Psoas muscle (tissue), 8 donors: ENCODE data around the gene HFM1. TPM values are rescaled to one million over a fixed set of nuclear protein-coding genes. Genes with fewer than 3 reads are reported as not detected.

Experiments
- ATAC-seq, 4 donors: fragments of 200-7000 bp; cut with Tn5 transposase; one replicate each; pipeline ENCODE4 v1.9.1; 2020; ENCODE audit warnings: moderate library complexity in 3 of 4, mild to moderate bottlenecking in 2 of 4
- DNase-seq, 2 donors: peaks; one replicate each; pipeline ENCODE4 v3.0.0-alpha.2; 2020
- H3K27ac ChIP-seq: fragments of 200-600 bp; one replicate; pipeline ENCODE4 v1.8.0; 2022
- H3K27me3 ChIP-seq, 3 donors: fragments of 200-600 bp in 1 of 3; one replicate each; pipeline versions ENCODE4 v1.6.1 to v1.8.0; 2013 to 2022; ENCODE audit warnings: low read length in 2 of 3, mild to moderate bottlenecking in 2 of 3, moderate library complexity in 1 of 3; ENCODE audit not compliant: insufficient read depth in 3 of 3
- H3K36me3 ChIP-seq, 2 donors: fragments of 200-600 bp in 1 of 2; one replicate each; pipeline versions ENCODE4 v1.6.1 to v1.8.0; 2013 to 2022; ENCODE audit warnings: low read depth in 1 of 2, mild to moderate bottlenecking in 1 of 2, moderate library complexity in 1 of 2; ENCODE audit not compliant: insufficient read depth in 1 of 2
- H3K4me1 ChIP-seq: fragments of 200-600 bp; one replicate; pipeline ENCODE4 v1.8.0; 2022
- H3K4me3 ChIP-seq: fragments of 200-600 bp; one replicate; pipeline ENCODE4 v1.8.0; 2022; ENCODE audit warnings: mild to moderate bottlenecking
- H3K9me3 ChIP-seq: fragments of 200-600 bp; one replicate; pipeline ENCODE4 v1.8.0; 2022
- CTCF ChIP-seq: fragments of 200-600 bp; IDR thresholded peaks from one replicate; pipeline ENCODE4 v1.8.0; 2022; ENCODE audit warnings: antibody characterized with exemption
- WGBS, 3 donors: extraction: QIAGEN DNeasy Blood & Tissue Kit; methylation state at CpG; one replicate each; pipeline versions ENCODE4 v1.1.6 to v1.1.7; 2013; 5-methylcytosine and 5-hydroxymethylcytosine counted together
- intact Hi-C, 2 donors: fragments of 100-400 bp; cut with DNase I; formaldehyde crosslinking; loops; one replicate each; pipeline versions ENCODE4 v1.11.0 to v1.14.2; 2022
- polyA plus RNA-seq, 3 donors: library from polyadenylated mRNA; stranded (reverse); fragments of 200-250 nt; gene quantifications; one replicate each; pipeline ENCODE4 v1.2.3, GENCODE V29; 2013
- total RNA-seq, 4 donors: library from RNA; stranded (reverse); fragmentation: NEBNext Ultra II Directional in 2 of 4; extraction: Animal tissue kit (Norgen Biotek cat#: 25700) in 2 of 4; gene quantifications; one replicate each; pipeline versions ENCODE4 v1.2.1 to v1.2.4, GENCODE V29; 2021 to 2023
- donor health status: healthy with polysubstance abuse.
- donor health status: DM: no; HTN: no; CAD: no; lungs with moderate emphysema.
- donor health status: Bipolar disorder and iron deficiency.
- donor health status: healthy.
- donor health status: DM: yes; HTN: yes; CAD: no.
- donor health status: DM: no; HTN: no; CAD: no.
- donor health status: DM: no; HTN: no; CAD: no.
- donor health status: DM: yes; HTN: yes; CAD: no.

The HFM1 gene
- total and polyA plus RNA-seq, 7 donors: 0.08 to 3.1 (median 1.3) TPM

GRCh38 chr1:91345395-91346005, 59.1 kb downstream of the HFM1 start:
- 56 to 64% (median 58%) methylated on average over 4 of the region's 4 CpGs for WGBS, 3 donors
- DNase-seq (no peak), ATAC-seq (no peak)
- Histone ChIP-seq H3K4me1 (no peaks in the 10 kb centered on the region), H3K4me3 (no peak overlapping the region), H3K36me3 (peaks cover 0 to 1% of the 10 kb centered on the region in 2 donors), H3K27me3 (no peaks in the 10 kb centered on the region), H3K9me3 (no peaks in the 10 kb centered on the region), H3K27ac (no peak overlapping the region)
- no peak for TF ChIP-seq CTCF
- intact Hi-C loops: no loop called here

DNA sequence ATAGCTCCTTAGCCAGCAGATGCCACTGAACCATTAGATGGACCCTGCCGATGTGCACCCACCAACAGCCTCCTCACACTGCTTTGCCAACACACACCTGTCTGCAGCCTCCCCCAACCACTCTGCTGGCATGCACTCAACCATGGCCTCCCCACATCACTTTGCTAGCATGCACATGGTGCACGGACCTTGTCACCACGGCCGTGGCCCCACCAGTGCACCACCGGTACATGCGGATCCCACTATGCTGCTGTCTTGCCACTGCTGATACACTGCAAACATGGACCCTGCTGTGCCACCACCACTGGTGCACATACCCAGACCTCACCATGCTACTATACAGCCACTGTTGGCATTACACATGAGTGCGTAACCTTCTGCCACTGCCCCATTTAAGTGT, 66.1 kb downstream of the HFM1 start:
- no peaks in the 10 kb centered on the region for H3K4me1 ChIP-seq
- intact Hi-C loops: no loop called here
- H3K27ac ChIP-seq: no peak overlapping the region
- no peak for TF ChIP-seq CTCF
- H3K4me3 ChIP-seq: no peak overlapping the region
- ATAC-seq: no peak
- H3K9me3 ChIP-seq: no peaks in the 10 kb centered on the region
- 96 to 98% (median 98%) methylated on average over 7 of the region's 7 CpGs for whole genome bisulfite sequencing, 3 donors
- no peaks in the 10 kb centered on the region for H3K27me3 ChIP-seq
- no peak for DNase-seq
- H3K36me3 ChIP-seq: peaks cover 0 to 11% of the 10 kb centered on the region in 2 donors

DNA sequence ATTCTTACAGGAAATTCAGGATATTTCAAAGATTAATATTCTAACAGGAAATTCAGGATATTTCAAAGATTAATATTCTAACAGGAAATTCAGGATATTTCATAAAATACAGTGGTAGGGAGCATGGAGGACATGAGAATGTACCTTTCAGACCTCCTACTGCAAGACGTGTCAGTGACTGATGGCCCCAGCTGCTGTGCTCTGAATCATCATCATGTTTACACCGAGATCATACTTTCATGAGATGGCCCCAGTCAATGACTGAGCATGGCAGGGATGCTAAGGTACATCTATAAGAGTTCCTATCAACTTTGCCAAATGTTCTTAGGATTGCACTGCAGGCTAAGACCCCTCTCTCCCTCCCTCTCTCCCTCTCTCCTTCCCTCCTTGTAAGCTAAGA, 69.0 kb downstream of the HFM1 start:
- no peak for DNase-seq
- H3K27ac ChIP-seq: no peak overlapping the region
- no peaks in the 10 kb centered on the region for H3K9me3 ChIP-seq
- H3K4me3 ChIP-seq: no peak overlapping the region
- H3K4me1 ChIP-seq: no peaks in the 10 kb centered on the region
- no peaks in the 10 kb centered on the region for H3K27me3 ChIP-seq
- peaks cover 0 to 14% of the 10 kb centered on the region in 2 donors for H3K36me3 ChIP-seq
- WGBS, 3 donors: 33 to 41% (median 33%) methylated on average over 2 of the region's 2 CpGs
- peak; percentile 35 to 59 (median 44) for ATAC-seq
- no peak for TF ChIP-seq CTCF
- intact Hi-C loops: no loop called here

DNA sequence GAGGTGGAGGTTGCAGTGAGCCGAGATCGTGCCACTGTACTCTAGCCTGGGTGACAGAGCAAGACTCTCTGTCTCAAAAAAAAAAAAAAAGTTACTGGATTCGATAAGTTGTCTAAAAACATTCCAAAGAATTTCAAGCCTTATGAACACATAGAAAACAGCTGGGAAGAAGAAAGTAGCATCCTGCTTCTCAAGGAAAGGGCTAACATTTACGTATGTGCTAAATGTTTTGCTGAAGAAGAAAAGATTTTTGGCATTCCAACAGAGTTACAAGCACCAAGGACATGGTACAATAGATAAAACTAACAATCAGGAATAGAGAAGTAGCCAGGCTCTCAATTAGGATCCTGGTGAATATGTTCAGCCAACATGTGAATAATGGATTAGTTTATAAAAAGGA, 69.8 kb downstream of the HFM1 start:
- no peak for TF ChIP-seq CTCF
- no peak overlapping the region for H3K4me3 ChIP-seq
- H3K9me3 ChIP-seq: no peaks in the 10 kb centered on the region
- DNase-seq (no peak), ATAC-seq (no peak)
- no peak overlapping the region for H3K27ac ChIP-seq
- 74 to 79% (median 78%) methylated on average over 4 of the region's 4 CpGs for WGBS, 3 donors
- peaks cover 0 to 17% of the 10 kb centered on the region in 2 donors for H3K36me3 ChIP-seq
- intact Hi-C loops: no loop called here
- no peaks in the 10 kb centered on the region for H3K27me3 ChIP-seq
- H3K4me1 ChIP-seq: no peaks in the 10 kb centered on the region

GRCh38 chr1:91325456-91325855, 79.2 kb downstream of the HFM1 start:
- no peak for ATAC-seq
- Histone ChIP-seq H3K4me3 (no peak overlapping the region), H3K27me3 (no peaks in the 10 kb centered on the region), H3K36me3 (peaks cover 0 to 33% of the 10 kb centered on the region in 2 donors), H3K9me3 (no peaks in the 10 kb centered on the region), H3K4me1 (no peaks in the 10 kb centered on the region), H3K27ac (no peak overlapping the region)
- intact Hi-C loops: no loop called here
- 97 to 100% (median 99%) methylated on average over 2 of the region's 2 CpGs for WGBS, 3 donors
- DNase-seq: no peak
- TF ChIP-seq CTCF: no peak
